H1 (cell line): ENCODE data around the gene FDPS. TPM values are rescaled to one million over a fixed set of nuclear protein-coding genes. Genes with fewer than 3 reads are reported as not detected.
A peak's percentile ranks its signal among the peaks of the same experiment; 100 is the strongest.

Source experiments
- CTCF ChIA-PET: fragments of 300-600 bp; sonication (Branson Sonifier 250); formaldehyde crosslinking; loops from one replicate; lab custom pipeline; 2021; ENCODE audit not compliant: partially characterized antibody; lab: Charles Lee
- POLR2A ChIA-PET: fragments of 300-600 bp; sonication (Branson Sonifier 250); formaldehyde crosslinking; loops from one replicate; lab custom pipeline; 2021; ENCODE audit warnings: inconsistent platforms; ENCODE audit not compliant: partially characterized antibody; lab: Charles Lee
- DNase-seq, 2 experiments: peaks; one replicate each; pipeline versions ENCODE4 v3.0.0 to v3.0.0-alpha.2; 2010 to 2022; ENCODE audit warnings: low spot score in 2 of 2, low read depth in 1 of 2, mixed read lengths in 1 of 2
- FAIRE-seq: peaks from 2 replicates; lab custom pipeline; 2011; peaks lifted over from hg19 to GRCh38; lab: Jason Lieb, UNC
- H2AFZ ChIP-seq: 2 replicates; pipeline ENCODE4 v1.8.1; 2012; ENCODE audit warnings: low read length, inconsistent platforms
- H2AK5ac ChIP-seq: 2 replicates; pipeline ENCODE4 v1.6.1; 2013; ENCODE audit warnings: low read depth, low read length
- H2BK120ac ChIP-seq: replicated peaks from 2 replicates; pipeline ENCODE3; 2013; ENCODE audit warnings: low read depth, low read length, inconsistent platforms
- H2BK12ac ChIP-seq: 2 replicates; pipeline ENCODE4 v1.6.1; 2013; ENCODE audit warnings: low read depth, low read length
- H2BK15ac ChIP-seq: 2 replicates; pipeline ENCODE4 v1.6.1; 2013; ENCODE audit warnings: low read length
- H2BK20ac ChIP-seq: 2 replicates; pipeline ENCODE4 v1.6.1; 2013; ENCODE audit warnings: low read length
- H2BK5ac ChIP-seq: 2 replicates; pipeline ENCODE4 v1.6.1; 2013; ENCODE audit warnings: low read depth, low read length
- H3K14ac ChIP-seq: 2 replicates; pipeline ENCODE4 v1.6.1; 2013; ENCODE audit warnings: inconsistent platforms; ENCODE audit not compliant: insufficient read length
- H3K18ac ChIP-seq: 2 replicates; pipeline ENCODE4 v1.6.1; 2013; ENCODE audit warnings: low read length; ENCODE audit errors: extremely low read depth
- H3K23ac ChIP-seq: 2 replicates; pipeline ENCODE4 v1.6.1; 2013; ENCODE audit warnings: inconsistent platforms; ENCODE audit not compliant: insufficient read length
- H3K23me2 ChIP-seq: 2 replicates; pipeline ENCODE4 v1.6.1; 2013; ENCODE audit warnings: low read depth, low read length
- H3K27ac ChIP-seq: 2 replicates; pipeline ENCODE4 v1.6.1; 2011; ENCODE audit warnings: low read depth, low read length, inconsistent platforms
- H3K27me3 ChIP-seq, 4 experiments: replicated peaks in 1 of 4; 1 replicate in 1 of 4; 2 replicates in 3 of 4; pipeline versions ENCODE4 v1.6.1 to v1.8.1; 2011 to 2013; ENCODE audit warnings: low read length in 3 of 4, mild to moderate bottlenecking in 3 of 4, inconsistent platforms in 2 of 4, mixed read lengths in 2 of 4, moderate library complexity in 1 of 4; ENCODE audit not compliant: control insufficient read depth in 3 of 4, insufficient read depth in 3 of 4; ENCODE audit errors: extremely low read depth in 1 of 4
- H3K36me3 ChIP-seq, 4 experiments: 2 replicates each; pipeline versions ENCODE4 v1.6.1 to v1.8.1; 2011 to 2013; ENCODE audit warnings: mild to moderate bottlenecking in 4 of 4, low read length in 3 of 4, moderate library complexity in 2 of 4, control low read depth in 1 of 4, inconsistent platforms in 1 of 4; ENCODE audit not compliant: insufficient read depth in 4 of 4, control insufficient read depth in 2 of 4
- H3K4ac ChIP-seq: replicated peaks from 2 replicates; pipeline ENCODE3; 2013; ENCODE audit warnings: low read length, low read depth, mixed read lengths, inconsistent platforms; ENCODE audit not compliant: insufficient read length
- H3K4me1 ChIP-seq, 4 experiments: replicated peaks in 1 of 4; 1 replicate in 1 of 4; 2 replicates in 3 of 4; pipeline versions ENCODE4 v1.6.1 to v1.8.1; 2011 to 2013; ENCODE audit warnings: low read length in 3 of 4, inconsistent platforms in 2 of 4, mixed read lengths in 1 of 4; ENCODE audit not compliant: insufficient read depth in 4 of 4, control insufficient read depth in 3 of 4
- H3K4me2 ChIP-seq, 2 experiments: 2 replicates each; pipeline versions ENCODE4 v1.6.1 to v1.8.1; 2011 to 2013; ENCODE audit warnings: low read depth in 2 of 2, low read length in 2 of 2, control low read depth in 1 of 2, inconsistent platforms in 1 of 2, mild to moderate bottlenecking in 1 of 2; ENCODE audit not compliant: insufficient read depth in 1 of 2
- H3K4me3 ChIP-seq, 4 experiments: fragments of 200-600, 300-600 bp in 1 of 4; sonication (generic), shearing (Covaris generic), sonication (Bioruptor Twin) in 1 of 4; 2 replicates each; pipeline versions ENCODE4 v1.5.1 to v1.8.1; 2011 to 2016; ENCODE audit warnings: low read length in 4 of 4, low read depth in 3 of 4, control low read depth in 2 of 4, inconsistent platforms in 2 of 4, mild to moderate bottlenecking in 2 of 4, mixed read lengths in 1 of 4, moderate library complexity in 1 of 4; ENCODE audit not compliant: insufficient read depth in 2 of 4; ENCODE audit errors: extremely low read depth in 1 of 4
- H3K56ac ChIP-seq: replicated peaks from 2 replicates; pipeline ENCODE3; 2013; ENCODE audit warnings: low read depth, mild to moderate bottlenecking, mixed read lengths, low read length, inconsistent platforms; ENCODE audit not compliant: insufficient read length
- H3K79me1 ChIP-seq: 2 replicates; pipeline ENCODE4 v1.6.1; 2013; ENCODE audit warnings: low read depth, low read length, control low read depth
- H3K79me2 ChIP-seq, 2 experiments: 2 replicates each; pipeline versions ENCODE4 v1.6.1 to v1.8.1; 2012 to 2013; ENCODE audit warnings: low read length in 2 of 2, mild to moderate bottlenecking in 2 of 2, inconsistent platforms in 1 of 2; ENCODE audit not compliant: insufficient read depth in 2 of 2, control insufficient read depth in 1 of 2
- H3K9ac ChIP-seq, 4 experiments: replicated peaks in 1 of 4; 1 replicate in 1 of 4; 2 replicates in 3 of 4; pipeline versions ENCODE4 v1.6.1 to v1.8.1; 2011 to 2013; ENCODE audit warnings: low read depth in 3 of 4, low read length in 3 of 4, control low read depth in 2 of 4, mild to moderate bottlenecking in 2 of 4, moderate library complexity in 2 of 4, inconsistent platforms in 1 of 4; ENCODE audit errors: extremely low read depth in 1 of 4
- H3K9me3 ChIP-seq, 2 experiments: 2 replicates each; pipeline versions ENCODE4 v1.6.1 to v1.8.1; 2012 to 2013; ENCODE audit warnings: mild to moderate bottlenecking in 2 of 2, moderate library complexity in 2 of 2, control low read depth in 1 of 2, inconsistent platforms in 1 of 2, low read depth in 1 of 2, low read length in 1 of 2, mixed read lengths in 1 of 2; ENCODE audit not compliant: insufficient read depth in 2 of 2
- H4K20me1 ChIP-seq, 2 experiments: replicated peaks in 1 of 2; 2 replicates each; pipeline versions ENCODE3 to v1.8.1; 2011 to 2013; ENCODE audit warnings: inconsistent platforms in 2 of 2, low read length in 2 of 2, mild to moderate bottlenecking in 1 of 2; ENCODE audit not compliant: insufficient read depth in 2 of 2, control insufficient read depth in 1 of 2
- H4K5ac ChIP-seq: 2 replicates; pipeline ENCODE4 v1.6.1; 2013; ENCODE audit warnings: low read length, low read depth, mixed read lengths, inconsistent platforms; ENCODE audit not compliant: insufficient read length
- H4K8ac ChIP-seq: 2 replicates; pipeline ENCODE4 v1.8.0; 2013; ENCODE audit warnings: mild to moderate bottlenecking, moderate library complexity, low read length, inconsistent platforms; ENCODE audit not compliant: insufficient read depth; ENCODE audit errors: extremely low read depth
- H4K91ac ChIP-seq: replicated peaks from 2 replicates; pipeline ENCODE3; 2013; ENCODE audit warnings: low read length, mixed read lengths, inconsistent platforms; ENCODE audit not compliant: insufficient read length
- CHD2 ChIP-seq: IDR thresholded peaks from 2 replicates; pipeline ENCODE4 v1.6.1; 2012; ENCODE audit warnings: low read length, improper control_type of control experiment
- GABPA ChIP-seq: IDR thresholded peaks from 2 replicates; pipeline ENCODE4 v1.6.1; 2011; ENCODE audit warnings: mild to moderate bottlenecking, low read length, moderate library complexity, borderline replicate concordance; ENCODE audit not compliant: insufficient read depth
- NANOG ChIP-seq: IDR thresholded peaks from 2 replicates; pipeline ENCODE4 v1.6.1; 2011; ENCODE audit warnings: low read length, low read depth, mild to moderate bottlenecking, inconsistent platforms; ENCODE audit not compliant: insufficient read depth, poor library complexity, severe bottlenecking
- TCF12 ChIP-seq: IDR thresholded peaks from 2 replicates; pipeline ENCODE4 v1.6.1; 2011; ENCODE audit warnings: low read depth, mild to moderate bottlenecking, low read length
- WGBS, 2 experiments: shearing (Covaris generic) in 1 of 2; methylation state at CpG; one replicate each; pipeline versions ENCODE4 v1.1.6 to v1.1.7; 2013 to 2015; ENCODE audit warnings: low lambda C conversion rate in 2 of 2, mixed read lengths in 2 of 2, inconsistent platforms in 1 of 2, low coverage in 1 of 2, missing lambda C conversion rate in 1 of 2; ENCODE audit not compliant: insufficient replicate concordance in 2 of 2, insufficient coverage in 1 of 2, insufficient read length in 1 of 2; ENCODE audit errors: extremely low coverage in 1 of 2, missing lambda C conversion rate in 1 of 2; 5-methylcytosine and 5-hydroxymethylcytosine counted together
- polyA plus RNA-seq, 7 experiments: library from polyadenylated mRNA; depleted of rRNA in 3 of 7; stranded (reverse) in 5 of 7; unstranded in 2 of 7; fragments of >200 nt in 5 of 7; fragments of 200-250 nt in 2 of 7; gene quantifications; 1 replicate in 5 of 7; 2 replicates in 1 of 7; 4 replicates in 1 of 7; pipeline versions ENCODE4 v1.2.1 to v1.2.3, GENCODE V29; 2011 to 2013; ENCODE audit warnings: missing spikeins in 2 of 7, mixed read lengths in 2 of 7
- total RNA-seq: library from RNA; stranded (reverse); fragmentation: NEBNext Ultra II Directional; extraction: Animal tissue kit (Norgen Biotek cat#: 25700); gene quantifications from 2 replicates; pipeline ENCODE4 v1.2.1, GENCODE V29; 2021

Gene FDPS
- total and polyA plus RNA-seq, 2 of the 8 experiments (the other 6 are each of a cell fraction or from before 2014, with no cell fraction given) = 267 to 368 TPM

GRCh38 chr1:155319536-155319935 is 10.9 kb downstream of the FDPS start:
- POLR2A ChIA-PET = interaction anchor here (0.9 to 4.6 kb wide), 7 partner anchors 12 to 69 kb away, joined by 3 to 21 read pairs (median 7); partner anchors contain the start of genes CLK2, FDPS and SCAMP3
- Histone ChIP-seq H3K4me3 (no peak overlapping the region), H3K56ac (no peak overlapping the region), H2BK120ac (no peak overlapping the region), H3K27ac (no peak overlapping the region), H2BK15ac (no peak overlapping the region), H4K5ac (no peak overlapping the region), H2BK12ac (no peak overlapping the region), H3K79me1 (no peaks in the 10 kb centered on the region), H3K36me3 (peaks cover 6 to 29% (median 22%) of the 10 kb centered on the region in 4 experiments; a peak in 7 of 8 replicates), H3K9me3 (no peaks in the 10 kb centered on the region), H4K8ac (no peak overlapping the region), H3K9ac (no peak overlapping the region), H2AFZ (no peak overlapping the region), H3K18ac (no peak overlapping the region), H3K79me2 (no peaks in the 10 kb centered on the region; a peak in 1 of 4 replicates), H4K20me1 (peaks cover 13 to 21% of the 10 kb centered on the region in 2 experiments), H2BK5ac (no peak overlapping the region), H3K4me2 (peak overlapping the region in 1 of 2 experiments; percentile 73; a peak in 1 of 4 replicates), H2BK20ac (no peak overlapping the region), H3K4me1 (peaks cover 6 to 19% (median 12%) of the 10 kb centered on the region in 4 experiments; a peak in 6 of 7 replicates), H4K91ac (no peak overlapping the region), H3K14ac (no peak overlapping the region), H3K23ac (no peak overlapping the region), H2AK5ac (no peak overlapping the region), H3K23me2 (peaks cover 16% of the 10 kb centered on the region; the same call in 1 of the 2 replicates), H3K27me3 (peaks cover 0 to 5% (median 3%) of the 10 kb centered on the region in 4 experiments; a peak in 4 of 7 replicates), H3K4ac (no peak overlapping the region)
- CTCF ChIA-PET = interaction anchor here (0.5 to 15.0 kb wide), 5 partner anchors 40 to 403 kb away, joined by 3 to 227 read pairs (median 3); partner anchors contain the start of gene ENTREP3
- no peak for FAIRE-seq
- TF ChIP-seq TCF12 = no peak
- TF ChIP-seq NANOG = no peak
- no peak for TF ChIP-seq CHD2
- no peak for TF ChIP-seq GABPA
- no peak for DNase-seq
- WGBS, 2 experiments = 89% methylated on average over 5 of the region's 5 CpGs; no CpG with 5 or more reads in 1 of the 2 experiments
